ENCODE measurements around the gene SYK.

SYK gene

GRCh38 chr9:90899287-90899686 lies 97.7 kb downstream of the SYK start:
- H3K27me3 ChIP-seq (ENCODE audit: low read depth, low read length): no peaks in the 10 kb centered on the region
- H3K9ac ChIP-seq (ENCODE audit: low read length): no peak overlapping the region
- H2AFZ ChIP-seq (ENCODE audit: low read depth, low read length): no peak overlapping the region
- H4K20me1 ChIP-seq (ENCODE audit: insufficient read depth, low read length): peaks cover 8% of the 10 kb centered on the region
- H3K36me3 ChIP-seq (replicated peaks; ENCODE audit: low read depth, low read length): peaks cover 75% of the 10 kb centered on the region
- H3K4me3 ChIP-seq (ENCODE audit: low read length): no peak overlapping the region
- H3K27ac ChIP-seq (ENCODE audit: low read length): no peak overlapping the region
- no peaks in the 10 kb centered on the region for H3K9me3 ChIP-seq (ENCODE audit: insufficient read depth, low read length)
- H3K4me1 ChIP-seq (ENCODE audit: low read length): no peaks in the 10 kb centered on the region
- no peak for TF ChIP-seq CTCF (IDR thresholded peaks at IDR 0.05; ENCODE audit: low read depth, low read length)
- TF ChIP-seq EZH2phosphoT487 (IDR thresholded peaks at IDR 0.05; ENCODE audit: low read depth): no peak
- no peaks in the 10 kb centered on the region for H3K79me2 ChIP-seq (ENCODE audit: low read length)
- no peak overlapping the region for H3K4me2 ChIP-seq (ENCODE audit: low read length)

GRCh38 chr9:90900130-90900529 lies 98.5 kb downstream of the SYK start:
- Histone ChIP-seq H3K4me1 (ENCODE audit: low read length) (no peaks in the 10 kb centered on the region), H3K4me3 (ENCODE audit: low read length) (no peak overlapping the region), H3K9ac (ENCODE audit: low read length) (no peak overlapping the region), H3K36me3 (replicated peaks; ENCODE audit: low read depth, low read length) (peaks cover 66% of the 10 kb centered on the region), H4K20me1 (ENCODE audit: insufficient read depth, low read length) (peaks cover 8% of the 10 kb centered on the region), H3K4me2 (ENCODE audit: low read length) (no peak overlapping the region), H3K27ac (ENCODE audit: low read length) (no peak overlapping the region), H3K9me3 (ENCODE audit: insufficient read depth, low read length) (no peaks in the 10 kb centered on the region), H2AFZ (ENCODE audit: low read depth, low read length) (no peak overlapping the region), H3K79me2 (ENCODE audit: low read length) (no peaks in the 10 kb centered on the region), H3K27me3 (ENCODE audit: low read depth, low read length) (no peaks in the 10 kb centered on the region)
- TF ChIP-seq CTCF (IDR thresholded peaks at IDR 0.05; ENCODE audit: low read depth, low read length) (no peak), EZH2phosphoT487 (IDR thresholded peaks at IDR 0.05; ENCODE audit: low read depth) (no peak)

GRCh38 chr9:90901933-90902332 lies 100.3 kb downstream of the SYK start:
- Histone ChIP-seq H4K20me1 (ENCODE audit: insufficient read depth, low read length) (peaks cover 8% of the 10 kb centered on the region), H3K36me3 (replicated peaks; ENCODE audit: low read depth, low read length) (peaks cover 49% of the 10 kb centered on the region), H3K79me2 (ENCODE audit: low read length) (no peaks in the 10 kb centered on the region)

GRCh38 chr9:90903766-90904424 lies 102.3 kb downstream of the SYK start:
- Histone ChIP-seq H2AFZ (ENCODE audit: low read depth, low read length) (no peak overlapping the region), H3K9me3 (ENCODE audit: insufficient read depth, low read length) (no peaks in the 10 kb centered on the region), H3K27ac (ENCODE audit: low read length) (no peak overlapping the region), H3K27me3 (ENCODE audit: low read depth, low read length) (no peaks in the 10 kb centered on the region), H4K20me1 (ENCODE audit: insufficient read depth, low read length) (peaks cover 8% of the 10 kb centered on the region), H3K4me1 (ENCODE audit: low read length) (no peaks in the 10 kb centered on the region), H3K36me3 (replicated peaks; ENCODE audit: low read depth, low read length) (peaks cover 30% of the 10 kb centered on the region), H3K9ac (ENCODE audit: low read length) (no peak overlapping the region), H3K4me2 (ENCODE audit: low read length) (no peak overlapping the region), H3K4me3 (ENCODE audit: low read length) (no peak overlapping the region), H3K79me2 (ENCODE audit: low read length) (no peaks in the 10 kb centered on the region)
- TF ChIP-seq EZH2phosphoT487 (IDR thresholded peaks at IDR 0.05; ENCODE audit: low read depth) (no peak), CTCF (IDR thresholded peaks at IDR 0.05; ENCODE audit: low read depth, low read length) (no peak)

More at GRCh38 chr9:90901933-90902332, 100.3 kb downstream of the SYK start:
- H2AFZ ChIP-seq (ENCODE audit: low read depth, low read length): no peak overlapping the region
- no peaks in the 10 kb centered on the region for H3K27me3 ChIP-seq (ENCODE audit: low read depth, low read length)
- no peaks in the 10 kb centered on the region for H3K9me3 ChIP-seq (ENCODE audit: insufficient read depth, low read length)
- no peak overlapping the region for H3K4me2 ChIP-seq (ENCODE audit: low read length)
- TF ChIP-seq CTCF (IDR thresholded peaks at IDR 0.05; ENCODE audit: low read depth, low read length) (no peak), EZH2phosphoT487 (IDR thresholded peaks at IDR 0.05; ENCODE audit: low read depth) (no peak)
- H3K27ac ChIP-seq (ENCODE audit: low read length): no peak overlapping the region
- no peak overlapping the region for H3K4me3 ChIP-seq (ENCODE audit: low read length)
- H3K9ac ChIP-seq (ENCODE audit: low read length): no peak overlapping the region
- H3K4me1 ChIP-seq (ENCODE audit: low read length): no peaks in the 10 kb centered on the region
